Mucosa of stomach (tissue), 1 donor: ENCODE measurements around the gene ANKMY1.
"Not testable (repeated sequence)": the region's sequence is repeated elsewhere in the genome, so short reads cannot be mapped to it uniquely, and the experiment has no call there.

Experiments
- H3K27me3 ChIP-seq: one replicate; pipeline ENCODE4 v1.7.0; 2013; ENCODE audit warnings: mild to moderate bottlenecking, low read length; ENCODE audit not compliant: control insufficient read depth, insufficient read depth
- H3K36me3 ChIP-seq: one replicate; pipeline ENCODE4 v1.7.0; 2013; ENCODE audit warnings: low read length; ENCODE audit not compliant: control insufficient read depth, insufficient read depth
- H3K4me1 ChIP-seq: one replicate; pipeline ENCODE4 v1.7.0; 2013; ENCODE audit warnings: mild to moderate bottlenecking, low read length; ENCODE audit not compliant: control insufficient read depth, insufficient read depth
- H3K4me3 ChIP-seq: one replicate; pipeline ENCODE4 v1.7.0; 2013; ENCODE audit warnings: low read length
- H3K9ac ChIP-seq: one replicate; pipeline ENCODE4 v1.7.0; 2013; ENCODE audit warnings: mild to moderate bottlenecking, low read length, moderate library complexity
- H3K9me3 ChIP-seq: one replicate; pipeline ENCODE4 v1.7.0; 2013; ENCODE audit warnings: mild to moderate bottlenecking, low read length, moderate library complexity; ENCODE audit not compliant: control insufficient read depth
- donor health status: Pancreatic carcinoma.

Gene ANKMY1

GRCh38 chr2:240567872-240568677 lies 10.3 kb upstream of the ANKMY1 start, which contains the start of gene RNPEPL1:
RNPEPL1 (plus strand) TSS chr2:240568484; CDS start chr2:240568587, 103 bp downstream.
- Histone ChIP-seq H3K4me3 (peak within 1 kb of the TSS; percentile 87), H3K27me3 (no peaks in the 10 kb centered on the region), H3K36me3 (no peaks in the 10 kb centered on the region), H3K9me3 (no peaks in the 10 kb centered on the region), H3K9ac (peak within 1 kb of the TSS; percentile 81), H3K4me1 (peaks cover 65% of the 10 kb centered on the region)

GRCh38 chr2:240567137-240567871 lies 9.5 kb upstream of the ANKMY1 start:
- no peaks in the 10 kb centered on the region for H3K9me3 ChIP-seq
- no peaks in the 10 kb centered on the region for H3K27me3 ChIP-seq
- peak overlapping the region; percentile 44 for H3K4me3 ChIP-seq
- H3K36me3 ChIP-seq: no peaks in the 10 kb centered on the region
- peaks cover 72% of the 10 kb centered on the region for H3K4me1 ChIP-seq
- peak overlapping the region; percentile 81 for H3K9ac ChIP-seq

GRCh38 chr2:240566203-240567136 lies 8.7 kb upstream of the ANKMY1 start:
- peaks cover 80% of the 10 kb centered on the region for H3K4me1 ChIP-seq

GRCh38 chr2:240565333-240566202 lies 7.8 kb upstream of the ANKMY1 start:
- no peaks in the 10 kb centered on the region for H3K27me3 ChIP-seq
- H3K4me1 ChIP-seq: peaks cover 75% of the 10 kb centered on the region
- peak overlapping the region; percentile 21 for H3K4me3 ChIP-seq
- H3K9me3 ChIP-seq: no peaks in the 10 kb centered on the region
- no peaks in the 10 kb centered on the region for H3K36me3 ChIP-seq
- peak overlapping the region; percentile 67 for H3K9ac ChIP-seq

More at GRCh38 chr2:240566203-240567136, 8.7 kb upstream of the ANKMY1 start:
- H3K9me3 ChIP-seq: no peaks in the 10 kb centered on the region
- peak overlapping the region; percentile 81 for H3K9ac ChIP-seq
- peak overlapping the region; percentile 44 for H3K4me3 ChIP-seq
- no peaks in the 10 kb centered on the region for H3K27me3 ChIP-seq
- H3K36me3 ChIP-seq: no peaks in the 10 kb centered on the region

GRCh38 chr2:240564561-240565332 lies 7.0 kb upstream of the ANKMY1 start:
- Histone ChIP-seq H3K9ac (peak overlapping the region; percentile 62), H3K9me3 (no peaks in the 10 kb centered on the region), H3K4me3 (peak overlapping the region; percentile 21), H3K4me1 (peaks cover 67% of the 10 kb centered on the region), H3K36me3 (no peaks in the 10 kb centered on the region), H3K27me3 (no peaks in the 10 kb centered on the region)

GRCh38 chr2:240563951-240564560 lies 6.3 kb upstream of the ANKMY1 start:
- Histone ChIP-seq H3K4me1 (peaks cover 68% of the 10 kb centered on the region), H3K36me3 (no peaks in the 10 kb centered on the region), H3K9ac (peak overlapping the region; percentile 57), H3K9me3 (no peaks in the 10 kb centered on the region), H3K27me3 (no peaks in the 10 kb centered on the region), H3K4me3 (no peak overlapping the region)

GRCh38 chr2:240563231-240563630 lies 5.4 kb upstream of the ANKMY1 start:
- not testable (repeated sequence) for H3K9ac ChIP-seq, H3K4me3 ChIP-seq, H3K9me3 ChIP-seq, H3K27me3 ChIP-seq, H3K36me3 ChIP-seq
- peaks cover 73% of the 10 kb centered on the region for H3K4me1 ChIP-seq

GRCh38 chr2:240561325-240561971 lies 3.7 kb upstream of the ANKMY1 start:
- no peaks in the 10 kb centered on the region for H3K36me3 ChIP-seq
- peak overlapping the region; percentile 92 for H3K9ac ChIP-seq
- peaks cover 73% of the 10 kb centered on the region for H3K4me1 ChIP-seq
- H3K4me3 ChIP-seq: peak overlapping the region; percentile 83
- H3K27me3 ChIP-seq: no peaks in the 10 kb centered on the region
- no peaks in the 10 kb centered on the region for H3K9me3 ChIP-seq

GRCh38 chr2:240560480-240561324 lies 2.9 kb upstream of the ANKMY1 start:
- Histone ChIP-seq H3K27me3 (no peaks in the 10 kb centered on the region), H3K36me3 (peaks cover 1% of the 10 kb centered on the region), H3K9ac (peak overlapping the region; percentile 92), H3K4me3 (peak overlapping the region; percentile 83), H3K9me3 (no peaks in the 10 kb centered on the region), H3K4me1 (peaks cover 67% of the 10 kb centered on the region)
